HL-60 (cell line): Measurements from ENCODE around the gene CAMK1D.

Experiments used
- DNase-seq, 2 experiments: peaks; one replicate each; pipeline ENCODE4 v3.0.0-alpha.2; 2010 to 2020; ENCODE audit warnings: low read depth in 1 of 2, low spot score in 1 of 2
- H3K27ac ChIP-seq: fragments of 250-450 bp; sonication (Bioruptor Pico); replicated peaks from 2 replicates; pipeline ENCODE4 v1.5.1; 2020; ENCODE audit warnings: mild to moderate bottlenecking, moderate library complexity
- H3K27me3 ChIP-seq: fragments of 250-450 bp; sonication (Bioruptor Pico); 2 replicates; pipeline ENCODE4 v1.5.1; 2021; ENCODE audit warnings: mild to moderate bottlenecking, moderate library complexity; ENCODE audit not compliant: insufficient read depth, poor library complexity, severe bottlenecking
- H3K4me3 ChIP-seq: replicated peaks from 2 replicates; pipeline ENCODE4 v1.5.1; 2011; ENCODE audit warnings: mild to moderate bottlenecking, control low read depth, low read length; ENCODE audit not compliant: insufficient read depth
- CTCF ChIP-seq: IDR thresholded peaks from one replicate; pipeline ENCODE4 v1.5.1; 2011; ENCODE audit warnings: low read length, control low read depth, inconsistent platforms; ENCODE audit not compliant: insufficient read depth
- GABPA ChIP-seq: IDR thresholded peaks from 2 replicates; pipeline ENCODE4 v1.6.1; 2012; ENCODE audit warnings: low read depth
- POLR2AphosphoS5 ChIP-seq: IDR thresholded peaks from 2 replicates; pipeline ENCODE4 v1.6.1; 2012; ENCODE audit warnings: low read depth
- REST ChIP-seq: IDR thresholded peaks from 2 replicates; pipeline ENCODE4 v1.6.1; 2012; ENCODE audit warnings: low read depth; ENCODE audit not compliant: insufficient replicate concordance
- SPI1 ChIP-seq: IDR thresholded peaks from 2 replicates; pipeline ENCODE4 v1.6.1; 2012; ENCODE audit warnings: low read depth, mild to moderate bottlenecking, borderline replicate concordance

The CAMK1D gene

GRCh38 chr10:12547301-12547771 is 198.0 kb downstream of the CAMK1D start:
- no peak for DNase-seq
- Histone ChIP-seq H3K4me3 (no peak overlapping the region), H3K27me3 (no peaks in the 10 kb centered on the region), H3K27ac (no peak overlapping the region)
- TF ChIP-seq SPI1, result no peak
- no peak for TF ChIP-seq REST
- no peak for TF ChIP-seq CTCF
- no peak for TF ChIP-seq POLR2AphosphoS5
- no peak for TF ChIP-seq GABPA

- Histone ChIP-seq H3K27ac (no peak overlapping the region), H3K4me3 (no peak overlapping the region), H3K27me3 (no peaks in the 10 kb centered on the region)
- TF ChIP-seq CTCF (no peak), GABPA (no peak), POLR2AphosphoS5 (no peak), SPI1 (no peak), REST (no peak)
- no peak for DNase-seq
These were observed 199.9 kb downstream of the CAMK1D start for GRCh38 chr10:12549297-12549696.

- Histone ChIP-seq H3K27ac (no peak overlapping the region), H3K4me3 (no peak overlapping the region), H3K27me3 (no peaks in the 10 kb centered on the region)
- no peak for TF ChIP-seq REST
- DNase-seq, result no peak
These were observed 201.6 kb downstream of the CAMK1D start for GRCh38 chr10:12550994-12551393.

- no peak overlapping the region for H3K4me3 ChIP-seq
- TF ChIP-seq POLR2AphosphoS5 (no peak), CTCF (no peak), SPI1 (no peak), REST (no peak), GABPA (no peak)
- no peak overlapping the region for H3K27ac ChIP-seq
- no peaks in the 10 kb centered on the region for H3K27me3 ChIP-seq
- no peak for DNase-seq
These were observed 206.7 kb downstream of the CAMK1D start for GRCh38 chr10:12556039-12556438.
